NT2/D1 (cell line): ENCODE measurements around the gene SIN3B.

Experiments used
- SUZ12 ChIP-seq: IDR thresholded peaks from 2 replicates; pipeline ENCODE4 v1.6.1; 2011; ENCODE audit not compliant: insufficient read length, insufficient read depth; ENCODE audit errors: extremely low read depth
- YY1 ChIP-seq: IDR thresholded peaks from 2 replicates; pipeline ENCODE4 v1.6.1; 2011; ENCODE audit not compliant: insufficient read length, insufficient read depth
- ZNF274 ChIP-seq: IDR thresholded peaks from 2 replicates; pipeline ENCODE4 v1.6.1; 2011; ENCODE audit warnings: mild to moderate bottlenecking, low read depth, low read length

- TF ChIP-seq YY1: no peak
- no peak for TF ChIP-seq ZNF274
- no peak for TF ChIP-seq SUZ12
These were observed 70.4 kb downstream of the SIN3B start for GRCh38 chr19:16899566-16900075.
